ENCODE measurements around the gene CENPN.
A peak's percentile ranks its signal among the peaks of the same experiment; 100 is the strongest.

CENPN gene

DNA sequence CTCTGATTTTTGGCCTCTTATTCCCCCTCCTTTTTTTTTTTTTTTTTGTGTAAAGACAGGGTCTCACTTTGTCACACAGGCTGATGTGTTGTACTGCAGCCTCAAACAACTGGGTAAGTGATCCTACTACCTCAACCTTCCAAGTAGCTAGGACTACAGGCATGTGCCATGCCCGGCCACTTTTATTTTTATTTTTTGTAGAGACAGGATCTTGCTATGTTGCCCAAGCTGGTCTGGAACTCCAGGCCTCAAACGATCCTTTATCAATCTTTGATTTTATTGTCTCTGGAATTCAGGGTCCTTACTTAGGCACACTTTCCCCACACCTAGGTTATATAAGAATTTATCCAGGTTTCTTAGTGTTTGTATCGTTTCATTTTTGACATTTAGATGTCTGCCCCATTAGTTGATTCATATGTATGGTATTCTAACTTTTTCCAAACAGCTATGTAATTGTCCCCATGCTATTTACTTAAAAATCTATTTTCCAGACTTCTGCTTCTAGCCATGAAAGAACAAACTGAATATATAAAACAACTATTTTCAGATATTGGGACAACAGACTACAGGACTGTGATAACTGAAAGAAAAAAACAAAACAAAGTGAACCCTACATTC lies 14.2 kb upstream of the CENPN start:
- no peak for DNase-seq

DNA sequence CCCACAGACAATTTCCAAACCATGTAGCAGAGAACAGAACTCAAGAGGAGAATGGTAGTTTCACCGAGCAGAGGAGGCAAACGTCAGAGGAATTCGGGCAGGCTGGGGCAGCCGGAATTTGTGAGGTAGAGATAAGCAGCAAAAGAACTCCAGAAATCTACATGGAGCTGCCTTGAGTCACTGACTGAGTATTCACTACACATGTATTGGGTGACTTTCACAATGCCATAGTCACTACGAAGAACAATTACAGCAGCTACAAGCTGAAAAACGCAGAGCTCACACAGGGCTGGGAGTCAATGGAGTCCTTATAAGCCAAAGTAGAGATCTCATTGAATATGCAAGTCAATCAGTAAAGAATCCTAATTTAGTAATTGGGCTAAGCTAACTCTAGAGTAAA lies 13.7 kb upstream of the CENPN start:
- DNase-seq, result peak; percentile 89

DNA sequence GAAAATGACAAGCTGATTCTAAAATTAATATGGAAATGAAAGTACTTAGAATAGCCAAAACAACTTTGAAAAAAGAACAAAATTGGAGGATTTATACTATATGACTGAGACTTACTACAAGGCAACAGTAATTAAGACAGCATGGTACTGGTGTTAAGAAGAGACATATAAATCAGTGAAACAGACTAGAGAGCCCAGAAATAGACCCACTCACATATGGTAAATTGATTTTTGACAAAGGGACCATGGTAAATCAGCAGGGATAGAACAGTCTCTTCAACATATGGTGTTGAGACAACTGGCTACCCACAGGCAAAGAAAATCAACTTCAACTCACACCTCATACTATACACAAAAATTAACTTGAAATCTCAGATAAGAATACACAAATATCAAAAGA lies 13.2 kb upstream of the CENPN start:
- no peak for DNase-seq

DNA sequence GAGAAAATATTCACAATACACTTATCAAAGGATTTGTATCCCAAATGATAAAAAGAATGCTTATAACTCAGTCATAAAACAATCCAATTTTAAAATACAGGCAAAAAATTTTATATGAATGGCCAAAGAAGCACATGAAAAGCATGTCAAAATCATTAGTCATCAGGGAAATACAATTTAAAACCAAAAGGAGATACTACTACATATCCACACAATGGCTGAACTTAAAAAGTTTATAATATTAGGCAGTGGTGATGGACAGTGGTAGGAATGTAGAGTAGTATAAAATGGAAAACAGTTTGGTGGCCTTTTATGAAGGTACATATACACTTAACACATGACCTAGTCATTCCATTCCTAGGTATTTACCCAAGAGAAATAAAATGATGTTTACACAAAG lies 12.6 kb upstream of the CENPN start:
- peak; percentile 47 for DNase-seq

DNA sequence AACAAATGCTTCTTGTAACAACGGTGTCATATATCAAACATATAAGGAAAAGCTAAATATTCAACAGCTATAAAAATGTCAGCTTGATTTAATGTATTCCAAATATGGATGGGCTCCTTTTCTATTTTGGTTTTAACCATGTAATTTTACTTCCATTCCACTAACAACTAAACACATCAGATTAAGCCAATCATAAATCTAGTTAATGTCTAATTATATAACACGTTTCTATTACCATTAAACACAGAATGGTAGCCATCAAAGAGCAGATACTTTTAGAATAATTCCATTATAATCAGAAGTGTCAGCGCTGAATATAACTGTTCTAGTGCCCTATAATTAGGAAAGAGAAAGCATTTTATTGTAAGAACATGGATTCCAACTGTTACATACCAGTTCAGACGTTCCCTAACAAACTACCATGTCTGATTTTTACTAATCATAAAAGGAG lies 10.3 kb upstream of the CENPN start:
- no peak for DNase-seq

DNA sequence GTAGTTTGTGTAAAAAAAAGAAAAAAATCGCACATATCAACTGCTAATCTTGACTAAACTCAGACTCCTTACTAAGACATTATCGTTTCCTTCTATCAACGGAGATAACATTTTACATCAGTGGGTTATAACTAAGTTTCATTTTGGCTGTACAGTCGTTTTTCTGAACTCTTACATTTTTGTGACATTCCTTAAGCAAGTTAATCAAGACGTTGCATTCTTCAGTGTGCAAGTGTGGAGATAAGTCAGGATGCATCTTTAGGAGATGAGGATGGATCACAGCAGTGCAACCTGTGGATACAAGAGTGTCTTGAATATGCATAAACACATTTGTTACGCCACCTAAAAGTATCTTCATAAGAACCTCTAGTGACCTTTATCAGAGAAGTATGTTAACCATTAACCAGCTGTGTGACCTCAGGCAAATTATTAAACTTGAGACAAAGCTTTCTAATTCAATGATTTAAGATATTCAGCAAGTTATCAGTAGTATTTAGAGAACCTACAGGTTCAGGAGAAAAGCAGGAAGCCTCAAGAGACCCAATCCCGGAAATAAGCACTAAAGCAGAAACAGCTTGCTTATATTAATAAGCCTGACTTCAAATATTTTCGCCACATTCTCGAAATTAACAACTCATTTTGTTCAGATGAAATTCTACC lies 9.7 kb upstream of the CENPN start:
- DNase-seq, result peak; percentile 40

DNA sequence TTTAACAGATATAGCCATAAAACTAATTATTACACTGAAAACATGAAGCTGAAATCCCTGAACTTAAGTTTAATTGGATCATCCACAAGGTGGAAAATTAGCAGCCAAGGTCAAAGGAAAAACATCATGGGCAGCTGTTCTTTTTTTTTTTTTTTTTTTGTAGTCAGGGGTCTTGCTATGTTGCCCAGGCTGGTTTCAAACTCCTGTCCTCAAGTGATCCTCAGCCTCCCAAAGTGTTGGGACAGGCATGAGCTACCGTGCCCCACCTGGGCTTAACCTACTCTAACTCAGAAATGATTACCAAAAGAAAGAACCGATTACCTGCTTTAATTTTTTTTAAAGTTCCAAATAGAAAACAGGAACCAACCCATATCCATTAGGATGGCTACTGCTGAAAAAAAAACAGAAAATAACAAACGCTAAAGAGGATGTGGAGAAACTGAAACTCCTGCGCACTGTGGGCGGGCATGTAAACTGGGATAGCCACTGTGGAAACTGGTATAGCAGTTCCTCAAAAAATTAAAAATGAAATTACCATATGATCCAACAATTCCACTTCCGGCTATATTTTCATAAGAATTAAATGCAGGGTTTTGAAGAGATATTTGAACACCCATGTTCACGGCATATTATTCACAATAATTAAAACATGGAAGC lies 8.9 kb upstream of the CENPN start:
- no peak for DNase-seq

DNA sequence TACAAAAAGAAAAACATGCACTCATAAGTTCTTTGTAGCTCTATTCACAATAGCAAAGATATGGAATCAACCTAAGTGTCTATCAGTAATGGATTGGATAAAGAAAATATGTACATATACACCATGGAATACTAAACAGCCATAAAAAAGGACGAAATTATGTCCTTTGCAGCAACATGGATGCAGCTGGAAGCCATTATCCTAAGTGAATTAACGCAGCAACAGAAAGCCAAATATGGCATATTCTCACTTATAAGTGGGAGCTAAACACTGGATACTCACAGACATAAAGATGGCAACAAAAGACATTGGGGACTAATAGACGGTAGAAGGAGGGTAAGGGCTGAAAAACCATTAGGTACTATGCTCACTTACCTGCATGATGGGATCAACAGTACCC lies 6.1 kb upstream of the CENPN start:
- no peak for DNase-seq

DNA sequence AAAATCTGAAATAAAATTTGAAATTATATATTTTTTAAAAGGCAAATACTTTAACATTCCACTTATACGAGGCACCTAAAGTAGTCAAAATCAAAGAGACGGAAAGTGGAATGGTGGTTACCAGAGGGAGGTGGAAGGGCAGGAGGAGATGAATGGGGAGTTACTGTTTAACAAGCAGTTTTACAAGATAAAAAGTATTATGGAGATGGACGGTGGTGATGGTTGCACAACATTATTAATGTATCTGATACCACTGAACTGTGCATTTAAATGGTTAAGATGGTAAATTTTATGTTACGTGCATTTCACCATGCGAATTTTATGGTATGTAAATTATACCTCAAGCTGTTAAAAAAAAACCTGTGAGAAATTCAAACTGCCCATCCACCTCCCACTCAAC lies 5.7 kb upstream of the CENPN start:
- no peak for DNase-seq

DNA sequence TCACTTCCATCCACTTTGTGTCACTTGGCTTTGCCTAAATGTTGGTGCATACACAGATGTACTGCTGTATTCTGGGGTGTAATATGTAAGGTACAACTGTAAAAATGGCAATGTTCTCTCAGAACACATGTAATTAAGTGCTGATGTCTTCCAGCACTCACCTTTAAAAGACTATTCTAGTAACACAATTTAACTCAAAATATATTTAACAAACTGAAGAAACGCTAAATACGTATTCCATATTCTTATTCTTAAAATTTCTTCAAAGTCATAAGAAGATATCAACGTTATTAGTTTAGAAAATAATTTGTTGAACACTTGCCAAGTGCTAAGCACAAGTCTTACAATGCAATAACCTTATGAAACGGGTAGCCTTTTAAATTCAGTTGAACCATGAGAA lies 4.0 kb upstream of the CENPN start:
- no peak for DNase-seq

DNA sequence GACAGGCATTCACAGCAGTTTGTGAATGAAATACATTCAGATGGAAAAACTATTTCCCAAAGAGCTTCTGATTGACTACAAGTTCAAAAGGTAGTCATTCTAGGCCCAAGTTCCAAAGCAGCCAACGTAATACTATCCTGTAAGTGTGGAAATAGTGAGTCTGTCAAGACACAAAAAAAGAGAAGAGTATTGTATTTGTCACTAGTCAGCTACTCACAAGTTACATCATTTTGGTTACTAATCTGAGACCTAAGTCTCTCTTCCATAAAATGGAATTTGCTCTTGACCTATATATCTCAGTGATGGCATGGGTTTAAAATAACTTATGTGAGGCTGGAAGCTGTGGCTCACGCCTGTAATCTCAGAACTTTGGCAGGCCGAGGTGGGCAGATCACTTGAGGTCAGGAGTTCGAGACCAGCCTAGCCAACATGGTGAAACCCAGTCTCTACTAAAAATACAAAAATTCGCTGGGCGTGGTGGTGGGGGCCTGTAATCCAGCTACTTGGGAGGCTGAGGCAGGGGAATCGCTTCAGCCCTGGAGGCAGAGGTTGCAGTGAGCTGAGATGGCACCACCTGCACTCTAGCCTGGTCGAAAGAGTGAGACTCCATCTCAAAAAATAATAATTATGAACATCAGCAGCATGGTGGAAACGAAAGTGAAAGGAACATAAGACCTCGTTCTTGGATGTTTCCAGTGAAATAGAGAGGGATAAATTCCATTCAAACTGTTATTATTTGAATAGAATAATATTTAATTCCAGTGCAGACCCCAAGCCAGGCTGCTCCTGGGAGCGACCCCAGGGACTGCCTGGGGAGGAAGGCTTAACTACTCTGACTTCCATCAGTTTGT lies 3.2 kb upstream of the CENPN start:
- peak; percentile 47 for DNase-seq

DNA sequence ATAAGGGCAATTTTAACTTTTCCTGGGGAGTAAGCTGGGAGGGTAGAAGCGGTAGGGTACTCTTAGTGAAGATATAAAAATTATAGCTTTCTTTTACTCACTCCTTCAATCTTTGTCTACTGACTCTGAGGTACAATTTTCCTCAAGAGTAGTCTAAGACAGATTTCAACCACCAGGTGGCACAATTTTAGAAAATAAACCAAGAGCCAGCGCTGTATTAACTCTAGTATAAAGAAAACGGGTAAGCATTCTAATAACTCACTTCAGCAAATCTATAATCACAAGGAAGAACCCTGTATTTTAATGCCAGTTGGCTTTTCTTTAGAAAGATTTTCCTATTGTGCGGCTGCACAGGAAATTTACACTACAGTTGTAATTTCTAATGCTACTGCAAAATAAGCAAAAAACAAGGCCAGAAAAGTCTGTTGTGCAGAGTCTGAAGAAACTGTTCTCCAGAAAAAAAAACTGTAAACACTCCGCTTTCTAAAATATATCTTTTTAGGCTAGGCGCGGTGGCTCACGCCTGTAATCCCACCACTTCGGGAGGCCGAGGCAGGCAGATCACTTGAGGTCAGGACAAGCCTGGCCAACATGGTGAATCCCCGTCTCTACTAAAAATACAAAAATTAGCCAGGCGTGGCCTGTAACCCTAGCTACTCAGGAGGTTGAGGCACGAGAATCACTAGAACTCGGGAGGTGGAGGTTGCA lies 2.2 kb upstream of the CENPN start:
- DNase-seq, result peak; percentile 63

DNA sequence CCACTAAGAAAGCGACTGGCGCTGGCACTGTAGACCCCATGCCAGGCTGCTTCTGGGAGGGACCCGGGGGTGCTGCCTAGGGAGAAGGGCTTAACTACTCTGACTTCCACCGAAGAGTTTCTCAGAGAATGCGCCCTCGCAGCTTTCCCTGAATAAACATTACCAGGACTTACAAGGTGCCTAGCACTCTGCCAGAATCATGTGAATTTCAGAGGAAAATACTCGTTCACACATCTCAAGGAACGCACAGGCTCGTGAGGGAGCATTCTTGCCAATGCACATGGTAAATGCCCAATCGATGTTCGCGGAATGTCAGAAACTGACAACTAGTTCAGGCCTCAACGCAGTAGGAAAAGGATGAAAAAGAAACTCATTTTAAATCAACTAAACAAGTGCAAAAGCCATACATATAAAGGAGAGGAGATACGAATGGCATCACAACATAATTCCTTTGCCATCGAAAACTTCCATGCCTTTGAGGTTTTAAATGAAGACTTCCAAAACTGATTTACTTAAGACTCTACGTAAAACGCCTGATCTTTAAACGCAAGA lies 1.3 kb upstream of the CENPN start:
- peak; percentile 7 for DNase-seq

DNA sequence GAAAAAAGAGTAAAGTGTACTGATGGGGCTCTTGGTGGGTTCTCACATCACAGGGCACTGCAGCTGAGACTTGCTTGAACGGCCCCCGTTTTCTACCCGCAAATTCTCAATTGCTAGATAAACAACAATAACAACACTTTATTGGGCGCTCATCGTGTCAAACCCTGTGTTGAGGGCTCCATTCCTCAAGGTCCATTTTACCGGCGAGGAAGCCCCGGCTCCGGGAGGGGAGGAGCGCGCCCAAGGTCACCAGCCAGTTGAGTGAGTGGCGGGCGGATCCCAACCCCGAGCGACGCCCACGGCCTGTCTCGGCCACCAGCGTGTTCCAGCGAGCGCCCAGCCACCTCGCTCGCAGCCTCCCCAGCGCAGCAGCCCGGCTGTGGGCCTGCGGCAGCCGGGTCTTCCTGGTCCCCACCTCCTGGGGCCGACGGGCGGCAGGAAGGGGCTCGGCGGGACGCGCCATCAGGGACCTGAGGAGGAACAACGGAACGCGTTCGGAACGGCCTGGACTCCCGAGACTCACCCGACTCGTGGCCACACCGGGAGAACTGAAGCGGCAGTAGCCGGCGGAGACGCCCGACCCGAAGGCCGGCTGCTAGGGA lies 702 bp upstream of the CENPN start:
- DNase-seq, result peak; percentile 41

DNA sequence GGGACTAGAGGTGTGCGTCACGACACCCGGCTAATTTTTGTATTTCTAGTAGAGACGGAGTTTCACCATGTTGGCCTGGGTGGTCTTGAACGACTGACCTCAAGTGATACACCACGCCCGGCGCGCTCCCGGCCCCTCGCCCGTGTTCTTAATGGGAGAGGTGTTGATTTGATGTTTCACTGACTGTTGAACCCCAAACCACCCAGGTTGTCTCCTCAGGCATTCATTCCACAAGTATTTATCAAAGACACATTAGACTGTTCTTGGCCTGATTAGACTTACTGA lies 1.4 kb downstream of the CENPN start:
- DNase-seq, result no peak

DNA sequence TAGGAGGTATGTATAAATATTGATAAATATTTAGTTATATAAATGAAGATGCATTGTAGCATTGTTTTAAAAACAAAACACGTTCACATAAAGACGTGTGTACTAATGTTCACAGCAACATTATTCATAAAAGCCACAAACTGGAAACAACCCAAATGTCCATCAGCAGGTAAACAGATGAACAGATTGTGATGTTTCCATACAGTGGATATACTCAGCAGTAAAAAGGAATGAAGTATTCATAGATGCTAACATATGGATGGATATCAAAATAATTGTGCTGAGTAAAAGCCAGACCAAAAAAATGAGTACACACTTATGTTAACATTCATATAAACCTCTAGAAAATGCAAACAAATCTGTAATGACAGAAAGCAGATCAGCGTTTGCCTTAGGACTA lies 6.0 kb downstream of the CENPN start:
- no peak for DNase-seq

DNA sequence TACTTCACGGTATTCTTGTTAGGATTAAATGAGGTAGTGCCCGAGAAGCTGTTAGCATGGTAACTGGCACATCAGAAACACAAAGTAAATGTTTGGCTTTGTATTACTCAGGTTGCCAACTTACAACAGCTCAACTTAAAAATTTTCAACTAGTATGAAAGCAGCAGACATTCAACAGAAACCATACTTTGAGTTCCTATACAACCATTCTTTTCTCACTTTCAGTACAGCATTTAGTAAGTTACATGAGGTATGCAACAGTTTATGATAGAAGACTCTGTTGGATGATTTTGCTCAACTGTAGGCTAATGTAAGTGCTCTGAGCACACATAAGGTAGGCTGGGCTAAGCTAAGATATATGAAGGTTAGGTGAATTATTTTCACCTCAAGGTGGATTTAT lies 7.7 kb downstream of the CENPN start:
- no peak for DNase-seq

DNA sequence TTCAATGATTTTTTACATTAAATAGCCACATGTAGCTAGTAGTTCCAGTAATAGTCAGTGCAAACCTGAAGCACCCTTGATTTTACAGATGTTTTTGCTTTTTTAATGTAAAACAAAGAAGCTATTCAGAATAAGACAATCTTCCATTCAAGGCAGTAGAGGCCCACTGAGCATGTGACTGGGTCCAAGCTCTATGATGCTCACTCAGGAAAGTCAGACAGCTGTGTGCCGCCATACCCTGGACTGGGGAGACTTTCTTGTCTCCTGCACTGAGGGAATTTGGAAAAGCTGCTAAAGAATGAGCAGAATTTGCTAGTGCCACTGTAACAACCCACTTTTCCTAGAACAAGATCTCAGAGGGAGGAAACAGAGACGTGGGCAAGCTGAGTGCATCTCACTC lies 11.5 kb downstream of the CENPN start:
- DNase-seq, result no peak

DNA sequence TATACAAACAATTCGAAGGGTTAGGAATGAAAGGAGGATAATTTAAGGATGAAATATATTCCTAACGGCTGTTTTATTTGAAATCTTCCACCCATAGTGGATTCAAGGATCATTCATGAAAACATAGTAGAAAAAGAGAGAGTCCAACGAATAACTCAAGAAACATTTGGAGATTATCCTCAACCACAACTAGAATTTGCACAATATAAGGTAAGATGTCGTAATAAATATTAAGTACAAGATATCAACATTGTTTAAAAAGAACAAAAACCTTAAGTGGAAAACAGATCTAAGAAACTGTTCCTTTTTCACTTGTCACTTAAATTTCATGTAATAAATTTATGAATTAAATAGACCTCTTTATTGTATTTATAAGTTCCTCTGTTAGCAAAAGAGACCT lies 19.4 kb downstream of the CENPN start:
- no peak for DNase-seq

DNA sequence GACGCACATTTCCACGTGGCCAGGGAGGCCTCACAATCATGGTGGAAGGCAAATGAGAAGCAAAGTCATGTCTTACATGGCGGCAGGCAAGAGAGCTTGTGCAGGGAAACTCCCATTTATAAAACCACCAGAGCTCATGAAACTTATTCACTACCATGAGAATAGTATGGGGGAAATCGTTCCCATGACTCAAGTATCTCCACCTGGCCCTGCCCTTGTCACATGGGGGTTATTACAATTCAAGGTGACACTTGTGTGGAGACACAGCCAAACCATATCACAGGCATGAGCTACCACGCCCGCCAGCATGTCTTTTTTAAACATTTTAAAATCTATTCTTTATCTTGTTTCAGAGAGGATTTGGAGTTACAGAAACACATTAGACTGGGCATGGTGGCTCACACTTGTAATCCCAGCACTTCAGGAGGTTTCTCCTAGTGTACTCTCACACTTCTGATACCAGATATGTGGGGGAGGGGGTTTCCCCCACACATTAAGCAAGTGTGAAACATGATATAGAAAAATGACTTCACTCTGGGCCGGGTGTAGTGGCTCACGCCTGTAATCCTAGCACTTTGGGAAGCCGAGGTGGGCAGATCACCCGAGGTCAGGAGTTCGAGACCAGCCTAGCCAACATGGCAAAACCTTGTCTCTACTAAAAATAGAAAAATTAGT lies 23.1 kb downstream of the CENPN start:
- DNase-seq, result no peak

DNA sequence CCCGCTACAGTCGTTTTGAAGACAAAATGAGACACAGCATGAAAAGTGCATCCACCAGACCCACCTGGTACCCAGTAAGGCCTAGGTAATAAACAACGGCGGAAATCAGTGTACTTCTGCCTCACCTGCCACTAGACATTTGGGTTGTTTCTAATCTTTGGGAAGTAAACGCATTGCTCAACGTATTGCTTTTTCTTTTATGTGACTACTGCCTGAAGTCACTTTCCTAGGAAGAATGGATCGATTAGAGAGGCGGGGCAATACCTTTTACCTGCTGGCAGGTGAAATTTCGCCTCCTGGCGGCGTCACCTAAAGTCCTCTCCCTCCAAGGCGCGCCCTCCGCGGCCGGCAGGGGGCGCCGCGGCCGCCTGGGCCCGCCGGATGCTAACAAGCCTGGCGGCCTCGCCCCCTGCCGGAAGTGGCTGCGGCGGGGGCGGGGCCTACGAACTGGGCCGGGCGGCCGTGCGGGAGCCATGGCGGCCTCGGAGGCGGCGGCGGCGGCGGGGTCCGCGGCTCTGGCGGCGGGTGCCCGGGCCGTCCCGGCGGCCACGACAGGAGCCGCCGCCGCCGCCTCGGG lies 28.5 kb downstream of the CENPN start, which contains the start of gene ATMIN:
ATMIN (plus strand) TSS at position 445 of the 577 bp plus-strand sequence; CDS start at position 474, 29 bp downstream.
- DNase-seq, result peak; percentile 87

Measured in fibroblast of skin of right biceps (primary cell).